HG02943 (cell line): Measurements from ENCODE around the gene FCN1.

Experiments used
- ATAC-seq: cut with Tn5 transposase; IDR thresholded peaks from one replicate; pipeline ENCODE4 v1.9.1; 2021; ENCODE audit warnings: mild to moderate bottlenecking, low read depth, moderate library complexity; ENCODE audit not compliant: unreplicated experiment

Gene FCN1

GRCh38 chr9:134937566-134938345 lies 20.0 kb upstream of the FCN1 start:
- no peak for ATAC-seq

GRCh38 chr9:134937164-134937555 lies 19.4 kb upstream of the FCN1 start:
- no peak for ATAC-seq

- no peak for ATAC-seq
Measured at GRCh38 chr9:134936346-134937163, 18.8 kb upstream of the FCN1 start.

GRCh38 chr9:134935701-134936345 lies 18.1 kb upstream of the FCN1 start:
- ATAC-seq = no peak

GRCh38 chr9:134935056-134935640 lies 17.4 kb upstream of the FCN1 start:
- ATAC-seq = no peak

- no peak for ATAC-seq
Measured at GRCh38 chr9:134933076-134933659, 15.5 kb upstream of the FCN1 start.

- ATAC-seq = no peak
Measured at GRCh38 chr9:134932606-134933005, 14.9 kb upstream of the FCN1 start.

- ATAC-seq = no peak
Measured at GRCh38 chr9:134932171-134932570, 14.5 kb upstream of the FCN1 start.

GRCh38 chr9:134930398-134930797 lies 12.7 kb upstream of the FCN1 start:
- ATAC-seq = no peak

- ATAC-seq = no peak
Measured at GRCh38 chr9:134929193-134930158, 11.8 kb upstream of the FCN1 start.

GRCh38 chr9:134928436-134929192 lies 10.9 kb upstream of the FCN1 start:
- ATAC-seq = no peak

GRCh38 chr9:134925011-134925511 lies 7.3 kb upstream of the FCN1 start:
- no peak for ATAC-seq

GRCh38 chr9:134923466-134923865 lies 5.8 kb upstream of the FCN1 start:
- ATAC-seq = no peak

- no peak for ATAC-seq
Measured at GRCh38 chr9:134922932-134923240, 5.2 kb upstream of the FCN1 start.

- ATAC-seq = no peak
Measured at GRCh38 chr9:134922066-134922931, 4.6 kb upstream of the FCN1 start.

GRCh38 chr9:134919303-134919702 lies 1.6 kb upstream of the FCN1 start:
- no peak for ATAC-seq

- ATAC-seq = no peak
Measured at GRCh38 chr9:134918646-134919045, 934 bp upstream of the FCN1 start.

GRCh38 chr9:134916161-134916665 lies 1.5 kb downstream of the FCN1 start:
- ATAC-seq = no peak
